ENCODE data around the gene CST7.
A peak's percentile ranks its signal among the peaks of the same experiment; 100 is the strongest.

The CST7 gene

GRCh38 chr20:24962182-24962492 lies 13.1 kb downstream of the CST7 start:
- TF ChIP-seq GABPA (IDR thresholded peaks at IDR 0.05; ENCODE audit: low read depth) (no peak), POLR2AphosphoS5 (IDR thresholded peaks at IDR 0.05; ENCODE audit: low read depth) (peak; percentile 26; the same call in 1 of the 2 replicates)
- H3K27ac ChIP-seq (replicated peaks): 0 out of 2 replicates have a peak overlapping the region, but pooled peaks have one; percentile 9
- no peaks in the 10 kb centered on the region for H3K27me3 ChIP-seq (ENCODE audit: insufficient read depth, poor library complexity, severe bottlenecking)
- H3K4me3 ChIP-seq (replicated peaks; ENCODE audit: insufficient read depth, low read length): no peak overlapping the region
- DNase-seq (ENCODE audit: low read depth in 1 of 2, low spot score in 1 of 2): no peak

- H3K27ac ChIP-seq (replicated peaks): 0 out of 2 replicates have a peak overlapping the region, but pooled peaks have one; percentile 9
- no peak overlapping the region for H3K4me3 ChIP-seq (replicated peaks; ENCODE audit: insufficient read depth, low read length)
- no peaks in the 10 kb centered on the region for H3K27me3 ChIP-seq (ENCODE audit: insufficient read depth, poor library complexity, severe bottlenecking)
- peak in 1 of 2 experiments; percentile 39 for DNase-seq (ENCODE audit: low read depth in 1 of 2, low spot score in 1 of 2)
- peak; percentile 40; the same call in 1 of the 2 replicates for TF ChIP-seq SPI1 (IDR thresholded peaks at IDR 0.05; ENCODE audit: borderline replicate concordance, low read depth)
- TF ChIP-seq GABPA (IDR thresholded peaks at IDR 0.05; ENCODE audit: low read depth): no peak
Observed at GRCh38 chr20:24962510-24962909, 13.4 kb downstream of the CST7 start.

GRCh38 chr20:24963672-24964505 lies 14.8 kb downstream of the CST7 start:
- no peak for DNase-seq (ENCODE audit: low read depth in 1 of 2, low spot score in 1 of 2)
- TF ChIP-seq CTCF (IDR thresholded peaks at IDR 0.05; ENCODE audit: insufficient read depth, low read length): no peak
- TF ChIP-seq SPI1 (IDR thresholded peaks at IDR 0.05; ENCODE audit: borderline replicate concordance, low read depth): no peak
- TF ChIP-seq REST (IDR thresholded peaks at IDR 0.05; ENCODE audit: insufficient replicate concordance, low read depth): no peak
- no peak; the same call in 1 of the 2 replicates for TF ChIP-seq POLR2AphosphoS5 (IDR thresholded peaks at IDR 0.05; ENCODE audit: low read depth)
- TF ChIP-seq GABPA (IDR thresholded peaks at IDR 0.05; ENCODE audit: low read depth): no peak
- Histone ChIP-seq H3K27me3 (ENCODE audit: insufficient read depth, poor library complexity, severe bottlenecking) (no peaks in the 10 kb centered on the region), H3K27ac (replicated peaks) (no peak overlapping the region), H3K4me3 (replicated peaks; ENCODE audit: insufficient read depth, low read length) (no peak overlapping the region)

- Histone ChIP-seq H3K27me3 (ENCODE audit: insufficient read depth, poor library complexity, severe bottlenecking) (no peaks in the 10 kb centered on the region), H3K4me3 (replicated peaks; ENCODE audit: insufficient read depth, low read length) (no peak overlapping the region), H3K27ac (replicated peaks) (no peak overlapping the region)
- TF ChIP-seq SPI1 (IDR thresholded peaks at IDR 0.05; ENCODE audit: borderline replicate concordance, low read depth) (no peak), REST (IDR thresholded peaks at IDR 0.05; ENCODE audit: insufficient replicate concordance, low read depth) (no peak), GABPA (IDR thresholded peaks at IDR 0.05; ENCODE audit: low read depth) (no peak), POLR2AphosphoS5 (IDR thresholded peaks at IDR 0.05; ENCODE audit: low read depth) (no peak)
- DNase-seq (ENCODE audit: low read depth in 1 of 2, low spot score in 1 of 2): no peak
Observed at GRCh38 chr20:24964506-24964840, 15.4 kb downstream of the CST7 start.

- no peak for DNase-seq (ENCODE audit: low read depth in 1 of 2, low spot score in 1 of 2)
- H3K27me3 ChIP-seq (ENCODE audit: insufficient read depth, poor library complexity, severe bottlenecking): no peaks in the 10 kb centered on the region
- H3K4me3 ChIP-seq (replicated peaks; ENCODE audit: insufficient read depth, low read length): no peak overlapping the region
- no peak for TF ChIP-seq POLR2AphosphoS5 (IDR thresholded peaks at IDR 0.05; ENCODE audit: low read depth)
- TF ChIP-seq REST (IDR thresholded peaks at IDR 0.05; ENCODE audit: insufficient replicate concordance, low read depth): no peak
- TF ChIP-seq GABPA (IDR thresholded peaks at IDR 0.05; ENCODE audit: low read depth): no peak
- TF ChIP-seq SPI1 (IDR thresholded peaks at IDR 0.05; ENCODE audit: borderline replicate concordance, low read depth): no peak
- TF ChIP-seq CTCF (IDR thresholded peaks at IDR 0.05; ENCODE audit: insufficient read depth, low read length): no peak
- H3K27ac ChIP-seq (replicated peaks): no peak overlapping the region
Observed at GRCh38 chr20:24965065-24965919, 16.2 kb downstream of the CST7 start.
